Measurements from ENCODE around the gene RITA1.
A peak's percentile ranks its signal among the peaks of the same experiment; 100 is the strongest.

RITA1 gene

GRCh38 chr12:113180333-113180732 lies 5.2 kb upstream of the RITA1 start:
- no peak for DNase-seq

- DNase-seq, result no peak
These were observed 3.5 kb upstream of the RITA1 start for GRCh38 chr12:113181975-113182374.

DNA sequence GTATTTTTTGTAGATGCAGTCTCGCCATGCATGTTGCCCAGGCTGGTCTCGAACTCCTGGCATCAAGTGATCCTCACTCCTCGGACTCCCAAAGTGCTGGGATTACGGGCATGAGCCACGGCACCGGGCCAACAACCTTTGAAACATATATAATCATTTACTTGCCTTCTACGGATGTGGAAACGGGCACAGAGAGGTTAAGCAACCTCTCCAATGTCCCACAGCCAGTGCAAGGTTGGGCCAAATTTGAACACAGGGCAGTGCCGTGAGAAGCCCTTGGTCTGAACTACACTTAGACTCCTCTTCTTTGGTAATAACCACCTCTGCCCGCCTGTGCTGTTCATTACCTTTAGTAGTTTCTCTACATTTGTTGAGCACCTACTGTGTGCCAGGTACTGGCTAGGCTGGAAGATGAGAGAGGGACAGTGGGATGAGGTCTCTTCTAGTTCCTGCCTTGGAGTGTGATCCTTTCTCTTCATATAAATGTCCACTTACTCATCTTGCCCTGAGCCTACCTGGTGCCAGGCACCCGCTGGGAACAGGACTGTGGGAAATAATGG lies 2.4 kb upstream of the RITA1 start:
- DNase-seq, result no peak

DNA sequence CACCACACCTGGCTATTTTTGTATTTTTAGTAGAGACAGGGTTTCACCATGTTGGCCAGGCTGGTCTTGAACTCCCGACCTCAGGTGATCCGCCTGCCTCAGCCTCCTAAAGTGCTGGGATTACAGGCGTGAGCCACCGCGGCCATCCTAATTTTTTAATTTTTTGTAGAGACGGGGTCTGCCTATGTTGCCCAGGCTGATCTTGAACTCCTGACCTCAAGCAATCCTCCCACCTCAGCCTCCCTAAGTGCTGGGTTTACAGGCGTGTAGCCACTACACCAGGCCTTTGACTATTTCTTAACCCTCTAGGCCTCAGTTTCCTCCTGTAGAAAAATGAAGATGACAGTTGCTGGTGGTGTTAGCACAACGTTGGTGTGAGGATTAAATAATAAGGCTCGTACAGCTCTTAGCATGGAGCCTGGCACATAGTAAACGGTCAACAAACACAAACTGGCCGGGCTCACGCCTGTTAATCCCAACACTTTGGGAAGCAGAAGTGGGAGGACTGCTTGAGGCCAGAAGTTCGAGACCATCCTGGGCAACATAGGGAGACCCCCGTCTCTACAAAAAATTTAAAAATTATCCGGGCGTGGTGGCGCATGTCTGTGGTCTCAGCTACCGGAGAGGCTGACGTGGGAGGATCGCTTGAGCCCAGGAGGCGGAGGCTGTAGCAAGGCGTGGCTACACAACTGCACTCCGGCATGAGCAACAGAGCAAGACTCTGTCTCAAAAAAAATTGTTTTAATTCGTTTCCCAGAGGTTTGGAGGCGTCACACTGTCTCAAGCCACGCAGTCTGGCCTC lies 1.2 kb upstream of the RITA1 start:
- no peak for DNase-seq

DNA sequence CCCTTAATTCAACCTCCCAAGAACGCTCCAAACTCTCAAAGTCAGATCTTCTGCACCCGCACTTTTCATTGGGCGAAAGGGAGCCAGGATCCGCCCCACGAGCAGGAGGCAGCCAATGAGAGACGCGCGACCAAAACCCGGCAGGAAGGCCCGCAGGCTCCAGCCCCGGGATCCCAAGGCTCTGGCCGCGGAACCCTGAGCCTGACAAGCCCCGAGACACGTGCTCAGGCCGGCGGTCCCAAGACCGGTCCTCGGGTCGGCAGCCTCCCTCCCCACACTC lies 681 bp upstream of the RITA1 start:
- DNase-seq, result peak; percentile 89

- no peak for DNase-seq
These were observed 478 bp downstream of the RITA1 start for GRCh38 chr12:113186033-113186365.

GRCh38 chr12:113186666-113187325 lies 1.3 kb downstream of the RITA1 start:
- DNase-seq, result no peak

DNA sequence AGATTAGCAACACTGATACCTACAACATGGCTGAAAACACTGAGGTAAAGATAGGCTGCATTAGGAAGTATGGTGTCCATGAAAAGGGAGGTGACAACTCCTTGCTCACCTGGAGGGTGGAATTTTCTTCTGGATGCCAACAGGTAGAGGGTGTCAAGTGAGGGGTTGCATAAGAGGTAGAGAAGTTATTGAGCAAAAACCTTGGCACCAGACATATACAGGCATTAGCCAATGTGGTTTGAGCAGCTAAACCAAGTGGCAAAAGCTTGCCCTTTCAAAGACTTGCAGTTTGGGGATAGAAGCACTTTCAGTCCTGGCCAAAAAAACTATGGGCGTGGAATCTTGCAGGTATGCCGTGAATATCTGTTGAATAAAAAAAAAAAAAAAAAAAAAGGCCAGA lies 3.8 kb downstream of the RITA1 start:
- DNase-seq, result no peak

GRCh38 chr12:113190761-113191160 lies 5.2 kb downstream of the RITA1 start:
- peak; percentile 79 for DNase-seq

DNA sequence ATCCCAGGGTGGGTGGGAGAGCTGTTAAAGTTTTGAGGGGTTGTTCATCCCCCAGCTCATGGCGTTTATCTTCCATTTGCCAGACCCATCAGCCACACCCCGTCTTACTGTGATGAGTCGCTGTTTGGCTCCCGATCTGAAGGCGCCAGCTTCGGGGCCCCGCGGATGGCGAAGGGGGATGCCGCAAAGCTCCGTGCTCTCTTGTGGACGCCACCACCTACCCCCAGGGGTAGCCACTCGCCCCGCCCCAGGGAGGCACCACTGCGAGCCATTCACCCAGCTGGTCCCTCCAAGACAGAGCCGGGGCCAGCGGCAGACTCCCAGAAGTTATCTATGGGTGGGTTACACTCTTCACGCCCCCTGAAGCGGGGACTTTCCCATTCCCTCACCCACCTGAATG lies 5.7 kb downstream of the RITA1 start:
- DNase-seq, result no peak

DNA sequence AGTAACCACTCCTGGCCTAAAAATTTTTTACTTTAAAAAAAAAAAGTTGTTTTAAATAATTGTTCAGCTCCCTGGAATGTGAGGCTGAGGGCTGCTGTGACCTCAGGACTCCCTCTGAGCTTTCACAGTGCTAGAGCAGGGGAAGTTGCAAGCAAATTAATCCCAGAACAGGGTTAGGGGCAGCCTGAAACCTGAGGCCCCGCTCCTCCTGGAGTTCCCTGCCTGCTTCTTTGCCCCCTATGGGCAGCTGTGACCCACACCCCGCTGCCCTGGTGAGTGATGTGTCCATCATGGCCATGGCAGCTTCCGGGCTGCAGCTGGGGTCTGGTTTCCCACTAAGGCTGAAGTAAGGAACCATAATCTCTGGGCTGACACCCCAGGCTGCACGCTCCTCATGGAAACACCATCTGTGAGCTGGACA lies 9.5 kb downstream of the RITA1 start:
- peak; percentile 10 for DNase-seq

- DNase-seq, result no peak
These were observed 10.1 kb downstream of the RITA1 start for GRCh38 chr12:113195598-113195997.

- DNase-seq, result no peak
These were observed 11.1 kb downstream of the RITA1 start for GRCh38 chr12:113196582-113196981.

DNA sequence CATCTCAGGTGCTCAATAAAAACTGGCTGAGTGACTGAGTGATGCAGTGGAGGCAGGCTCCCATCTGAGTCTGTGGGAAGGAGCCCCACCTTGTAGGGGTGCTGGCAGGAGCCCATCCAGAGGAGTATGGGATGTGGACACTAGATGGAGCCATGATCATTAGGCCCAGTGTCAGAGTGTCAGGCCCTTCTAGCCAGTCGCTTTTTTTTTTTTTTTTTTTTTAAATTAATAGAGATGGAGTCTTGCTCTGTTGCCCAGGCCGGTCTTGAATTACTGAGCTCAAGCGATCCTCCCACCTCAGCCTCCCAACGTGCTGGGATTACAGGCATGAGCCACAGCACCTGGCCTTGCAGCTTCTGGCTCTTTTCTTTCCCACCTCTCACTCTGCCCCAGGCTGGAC lies 11.5 kb downstream of the RITA1 start:
- DNase-seq, result peak; percentile 43

DNA sequence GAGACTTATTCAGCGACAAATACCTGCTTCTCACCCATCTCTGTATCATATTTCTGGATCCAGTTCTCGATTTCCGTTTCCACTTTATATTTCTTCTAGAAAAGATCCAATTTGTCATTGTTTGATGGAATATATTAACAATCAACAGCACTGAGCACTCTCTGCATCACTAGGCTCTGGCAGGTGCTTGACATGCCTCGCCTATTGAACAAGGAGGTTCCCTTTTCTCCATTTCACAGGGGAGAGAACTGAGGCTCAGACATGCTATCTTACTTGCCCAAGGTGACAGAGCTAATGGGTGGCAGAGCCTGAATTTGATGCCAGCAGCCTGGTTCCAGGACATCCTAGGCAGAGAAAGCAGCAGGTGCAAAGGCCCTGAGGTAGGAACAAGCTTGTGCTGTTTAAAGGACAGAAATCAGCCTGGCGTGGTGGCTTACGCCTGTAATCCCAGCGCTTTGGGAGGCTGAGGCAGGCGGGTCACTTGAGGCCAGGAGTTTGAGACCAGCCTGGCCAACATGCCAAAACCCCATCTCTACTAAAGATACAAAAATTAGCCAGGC lies 12.1 kb downstream of the RITA1 start:
- no peak for DNase-seq

- DNase-seq, result peak; percentile 17
These were observed 12.8 kb downstream of the RITA1 start for GRCh38 chr12:113198296-113198695.

- DNase-seq, result no peak
These were observed 14.7 kb downstream of the RITA1 start for GRCh38 chr12:113200021-113200797.

DNA sequence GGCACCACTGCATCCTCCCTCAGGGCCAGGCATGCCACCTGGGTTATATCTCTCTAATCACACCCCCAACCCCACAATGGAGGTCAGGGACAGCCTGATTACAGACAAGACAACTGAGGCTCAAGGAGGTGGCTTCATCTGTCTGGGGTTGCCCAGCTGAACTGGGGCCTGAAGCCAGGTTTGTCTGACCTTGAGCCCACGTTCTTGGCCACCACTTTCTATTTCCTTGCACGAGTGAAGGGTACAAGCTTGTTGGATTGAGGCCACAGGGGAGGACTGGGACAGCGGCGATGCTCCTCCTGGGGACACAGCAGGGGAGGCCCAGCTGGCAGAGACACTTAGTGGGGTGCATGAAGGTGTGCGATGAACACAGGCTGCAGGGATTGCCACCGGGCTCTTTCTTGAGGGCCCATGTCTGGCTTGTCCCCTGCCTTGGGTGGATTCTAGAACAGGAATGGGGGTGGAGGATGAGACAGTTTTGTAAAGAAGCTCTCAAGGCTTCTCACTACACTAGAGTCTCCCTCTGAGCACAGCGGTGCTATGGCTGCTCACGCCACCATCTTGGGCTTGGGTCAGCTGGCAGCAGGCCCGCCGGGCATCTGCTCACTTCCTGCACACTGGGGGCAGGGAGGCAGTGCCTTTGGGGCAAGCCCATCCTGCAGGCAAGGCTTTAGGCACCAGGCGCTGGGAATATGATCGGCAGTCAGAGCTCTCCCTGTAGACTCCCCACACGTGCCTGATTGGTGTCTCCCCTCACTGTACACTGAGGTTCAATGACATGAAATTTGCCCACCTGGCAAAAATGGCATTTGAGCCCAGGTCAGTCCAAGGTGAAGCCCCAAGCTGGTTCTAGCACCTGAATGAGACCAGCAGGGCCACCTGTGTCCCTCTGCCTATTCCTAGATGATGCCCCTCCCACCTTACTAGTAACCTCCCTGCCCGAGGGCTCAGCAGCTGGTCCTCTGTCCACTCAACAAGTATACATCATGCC lies 16.0 kb downstream of the RITA1 start:
- no peak for DNase-seq

DNA sequence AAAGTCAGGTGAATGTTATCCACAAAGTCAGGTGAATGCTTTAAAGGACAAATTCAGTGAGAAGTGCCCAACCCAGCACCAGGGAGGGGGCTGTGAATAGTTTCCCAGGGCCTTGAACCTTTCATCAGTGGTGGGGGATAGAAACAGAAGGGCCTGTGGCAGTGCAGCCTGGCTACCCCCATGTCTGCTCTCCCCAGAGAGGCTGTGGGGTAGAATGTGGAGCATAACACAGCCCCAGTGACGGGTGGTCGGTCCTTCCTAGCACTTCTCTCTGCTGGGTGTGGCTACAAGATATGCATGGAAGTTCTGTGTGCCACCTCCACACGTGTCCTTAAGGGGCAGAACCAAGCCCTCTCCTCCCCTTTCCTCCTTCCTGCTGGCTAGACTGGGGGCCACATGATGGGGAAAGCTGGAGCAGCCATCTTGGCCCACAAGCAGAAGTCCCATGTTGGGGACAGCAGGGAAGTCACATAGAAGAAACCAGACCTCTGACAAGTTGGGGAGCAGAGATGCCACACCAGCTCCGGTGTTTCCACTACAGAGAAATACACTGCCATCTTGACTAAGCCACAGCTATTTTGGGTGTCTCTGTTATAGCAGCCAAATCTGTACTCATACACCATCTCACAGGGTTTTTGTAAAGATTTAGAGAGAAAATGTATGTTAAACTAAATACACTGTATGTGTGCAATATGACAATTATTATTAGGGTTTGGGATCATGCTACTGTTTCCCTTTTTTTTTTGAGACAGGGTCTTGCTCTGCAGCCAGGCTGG lies 17.0 kb downstream of the RITA1 start:
- DNase-seq, result no peak

DNA sequence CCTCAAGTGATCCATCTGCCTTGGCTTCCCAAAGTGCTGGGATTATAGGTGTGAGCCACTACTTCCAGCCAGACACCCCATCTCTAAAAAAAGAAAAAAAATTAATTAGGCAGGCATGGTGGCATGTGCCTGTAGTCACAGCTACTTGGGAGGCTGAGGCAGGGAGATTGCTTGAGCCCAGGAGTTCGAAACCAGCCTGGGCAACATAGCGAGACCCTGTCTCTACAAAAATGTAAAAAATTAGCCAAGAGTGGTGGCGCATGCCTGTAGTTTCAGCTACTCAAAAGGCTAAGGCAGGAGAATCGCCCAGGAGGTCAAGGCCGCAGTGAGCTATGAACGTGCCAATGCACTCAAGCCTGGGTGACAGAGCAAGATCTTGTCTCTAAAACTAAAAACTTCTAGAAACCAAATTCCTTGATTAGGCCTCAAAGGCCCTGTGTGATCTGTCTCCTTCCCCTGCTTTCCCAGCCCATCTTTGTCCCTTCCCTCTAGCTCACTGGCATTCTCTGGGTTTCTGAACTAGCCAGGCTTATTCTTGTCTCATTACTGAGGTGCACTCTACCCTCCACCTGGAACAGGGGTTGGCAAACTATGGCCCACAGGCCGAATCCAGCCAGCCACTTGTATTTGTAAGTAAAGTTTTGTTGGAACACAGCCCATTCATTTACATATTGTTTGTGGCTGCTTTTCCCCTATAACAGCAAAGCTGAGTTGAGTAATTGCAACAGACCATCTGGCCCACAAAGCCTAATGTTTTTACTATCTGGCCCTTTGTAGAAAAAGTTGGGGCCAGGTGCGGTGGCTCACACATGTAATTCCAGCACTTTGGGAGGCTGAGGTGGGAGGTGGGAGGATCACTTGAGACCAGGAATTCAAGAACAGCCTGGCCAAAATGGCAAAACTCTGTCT lies 18.6 kb downstream of the RITA1 start:
- no peak for DNase-seq

All from NCI-H226 (cell line).